KG1 (cell line): ENCODE measurements around the gene ARHGAP21.

Source experiments
- DNase-seq: peaks from one replicate; lab custom pipeline; 2025; lab: John Stamatoyannopoulos, UW

Gene ARHGAP21

DNA sequence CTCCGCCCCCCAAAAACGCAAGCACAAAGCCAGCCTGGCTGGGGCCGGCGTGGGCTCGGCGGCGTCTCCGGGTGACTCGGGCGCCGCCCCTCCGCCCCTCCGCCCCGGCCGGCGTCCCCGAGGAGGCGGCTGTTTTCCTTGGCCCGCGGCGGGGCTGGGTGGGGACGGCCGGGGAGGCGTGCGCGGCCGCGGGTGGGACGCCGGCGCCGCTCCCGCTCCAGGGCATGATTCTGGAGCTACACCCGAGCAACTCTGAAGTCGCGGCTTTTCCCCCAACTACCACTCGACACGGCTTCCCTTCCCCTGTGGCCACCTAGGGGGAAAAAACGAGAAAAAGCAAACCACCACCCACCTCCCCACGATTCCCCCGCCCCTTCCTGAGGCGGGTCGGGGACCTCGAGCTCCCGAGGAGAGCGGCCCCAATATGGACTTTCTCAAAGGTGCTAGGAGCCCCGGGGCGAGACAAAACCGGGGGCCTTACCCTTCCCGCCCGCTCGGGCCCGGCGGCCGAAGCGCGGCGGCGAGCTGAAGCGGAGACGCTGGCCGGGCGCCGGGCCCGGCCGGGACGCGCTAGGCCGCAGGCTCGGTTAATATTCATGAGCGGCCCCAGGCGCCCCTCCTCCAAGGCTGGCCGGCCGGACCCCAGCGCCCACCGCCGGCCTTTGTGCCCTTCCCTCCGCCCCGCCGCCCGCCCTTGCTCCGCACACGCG lies 856 bp downstream of the ARHGAP21 start:
- no peak for DNase-seq

- DNase-seq = no peak
These were observed 1.5 kb downstream of the ARHGAP21 start for GRCh38 chr10:24722131-24722675.

DNA sequence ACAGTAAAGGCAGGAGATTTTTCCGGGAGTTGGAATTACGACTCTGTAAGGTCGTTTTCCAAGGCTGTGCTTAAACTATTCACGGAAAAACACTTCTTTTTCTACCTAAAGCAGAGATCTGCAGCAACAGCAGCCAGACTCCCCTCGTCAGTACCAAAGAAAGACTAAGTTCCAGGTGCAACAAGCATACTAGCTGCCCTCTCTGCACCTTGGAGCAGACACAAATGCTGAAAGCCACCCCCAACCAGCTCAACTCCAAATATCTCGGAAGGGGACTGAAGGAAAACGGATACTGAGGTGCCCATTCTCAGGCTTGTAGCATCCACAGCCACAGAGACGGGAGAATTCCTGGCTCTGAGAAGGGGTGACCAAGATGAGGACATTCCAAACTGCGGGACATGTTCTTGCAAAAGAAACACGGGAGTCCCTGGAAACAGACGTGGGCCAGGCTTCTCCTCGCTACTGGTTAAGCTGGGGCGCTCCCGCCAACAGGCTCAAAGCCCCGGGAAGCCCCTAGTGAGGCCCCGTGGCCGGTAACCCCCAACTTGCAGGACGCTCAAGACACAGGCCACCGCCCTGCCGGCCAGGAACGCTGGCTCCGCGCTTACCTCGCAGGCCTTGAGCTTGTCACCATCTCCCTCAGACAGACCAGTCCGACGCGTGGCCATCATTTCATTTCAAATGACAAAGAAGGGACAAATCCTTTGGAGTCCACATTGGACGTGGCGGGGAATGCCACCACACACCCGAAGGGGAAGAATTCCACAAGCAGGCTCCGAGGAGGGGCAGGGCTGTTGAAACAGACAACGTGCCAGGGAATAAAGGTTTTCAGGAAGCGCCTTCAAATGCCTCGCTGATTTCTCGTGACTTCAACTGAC lies 2.2 kb downstream of the ARHGAP21 start:
- no peak for DNase-seq

- no peak for DNase-seq
These were observed 3.6 kb downstream of the ARHGAP21 start for GRCh38 chr10:24720096-24720495.

DNA sequence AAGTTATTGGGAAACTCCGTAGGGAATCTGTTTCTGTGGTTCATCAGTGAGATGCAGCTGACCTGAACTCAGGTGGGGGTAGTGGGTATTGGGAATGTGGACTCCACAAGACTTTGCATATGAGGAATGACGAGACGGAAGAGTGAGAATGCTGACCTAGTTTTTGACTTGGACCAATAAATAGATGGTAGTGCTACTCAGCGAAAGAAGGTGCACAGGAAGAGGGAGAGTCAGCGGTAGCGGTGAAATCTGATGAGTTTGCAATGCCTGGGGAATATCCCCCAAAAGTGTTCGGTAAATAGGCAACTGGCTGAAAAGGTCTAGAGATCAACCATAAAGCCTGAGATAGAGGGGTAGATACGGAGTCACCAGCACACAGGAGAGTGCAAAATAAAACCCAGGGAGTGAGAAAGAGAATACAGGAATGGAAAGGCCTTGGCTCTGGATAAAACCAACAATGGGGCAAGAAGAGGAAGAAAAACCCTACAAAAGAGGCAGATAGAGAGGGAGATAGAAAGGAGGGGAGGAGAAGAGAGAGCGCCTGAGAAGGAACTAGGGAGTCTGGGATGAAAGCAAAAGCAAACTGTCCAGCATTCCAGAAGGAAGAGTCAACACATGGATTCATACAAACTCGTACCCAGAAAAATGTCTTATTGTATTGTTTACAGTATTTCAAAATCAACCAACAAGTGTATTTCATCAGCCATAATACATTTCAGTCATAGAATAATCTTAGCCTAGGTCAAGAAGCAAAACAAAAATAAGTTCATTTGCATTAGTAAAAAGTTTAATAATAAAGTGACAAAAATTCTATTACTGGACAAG lies 5.4 kb downstream of the ARHGAP21 start:
- no peak for DNase-seq

DNA sequence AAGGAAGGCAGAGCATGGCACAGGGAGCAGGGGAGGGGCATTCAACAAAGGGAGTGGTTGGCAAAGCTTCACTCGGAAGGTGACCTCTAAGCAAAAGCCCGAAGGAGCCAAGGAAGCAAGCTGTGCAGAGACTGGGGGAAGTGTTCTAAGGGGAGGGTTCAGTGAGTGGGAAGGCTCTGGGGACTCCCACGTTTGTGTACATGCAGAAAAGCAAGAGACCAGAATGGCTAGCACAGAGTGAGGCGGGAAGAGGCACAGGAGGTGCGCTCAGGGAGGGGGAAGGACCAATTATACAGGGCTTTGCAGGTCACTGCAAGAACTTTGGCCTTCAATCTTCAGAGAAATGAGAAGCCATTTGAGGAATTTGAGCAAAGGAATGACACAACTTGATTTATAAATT lies 7.4 kb downstream of the ARHGAP21 start:
- no peak for DNase-seq

GRCh38 chr10:24715246-24715769 lies 8.4 kb downstream of the ARHGAP21 start:
- no peak for DNase-seq

- DNase-seq = no peak
These were observed 10.6 kb downstream of the ARHGAP21 start for GRCh38 chr10:24713086-24713485.

- no peak for DNase-seq
These were observed 12.2 kb downstream of the ARHGAP21 start for GRCh38 chr10:24711465-24711864.

- DNase-seq = no peak
These were observed 15.6 kb downstream of the ARHGAP21 start for GRCh38 chr10:24708081-24708480.

GRCh38 chr10:24707445-24707844 lies 16.2 kb downstream of the ARHGAP21 start:
- no peak for DNase-seq

DNA sequence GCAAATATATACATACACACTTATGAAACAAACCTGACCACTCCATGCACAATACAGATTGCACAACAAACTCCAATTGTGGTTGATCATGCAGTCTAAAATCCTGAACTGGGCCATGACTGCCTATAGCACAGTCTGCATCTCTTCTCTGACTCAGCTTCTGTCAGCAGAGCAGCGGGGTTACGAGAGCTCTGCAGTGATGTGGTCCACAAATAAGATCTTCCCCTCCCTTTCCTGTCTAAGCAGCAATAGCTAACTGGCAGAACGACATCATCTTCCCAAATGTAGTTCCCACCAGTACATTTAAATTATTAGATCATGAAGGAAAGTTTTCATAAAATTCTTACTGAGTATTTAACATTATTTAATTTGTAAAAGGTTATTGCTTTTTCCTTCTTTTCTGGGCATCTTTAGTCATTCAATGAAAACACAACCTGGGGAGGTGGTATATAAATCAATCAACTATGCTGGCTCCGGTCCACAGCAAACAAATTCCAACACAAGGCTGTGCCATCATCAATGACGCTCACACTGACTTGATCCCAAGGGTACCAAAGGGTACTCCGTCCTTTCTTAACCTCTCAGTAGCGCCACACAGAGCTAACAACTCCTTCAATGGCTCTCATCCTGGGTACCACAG lies 17.1 kb downstream of the ARHGAP21 start:
- DNase-seq = no peak

- no peak for DNase-seq
These were observed 20.0 kb downstream of the ARHGAP21 start for GRCh38 chr10:24703700-24704099.

- DNase-seq = no peak
These were observed 22.2 kb downstream of the ARHGAP21 start for GRCh38 chr10:24701447-24701846.

DNA sequence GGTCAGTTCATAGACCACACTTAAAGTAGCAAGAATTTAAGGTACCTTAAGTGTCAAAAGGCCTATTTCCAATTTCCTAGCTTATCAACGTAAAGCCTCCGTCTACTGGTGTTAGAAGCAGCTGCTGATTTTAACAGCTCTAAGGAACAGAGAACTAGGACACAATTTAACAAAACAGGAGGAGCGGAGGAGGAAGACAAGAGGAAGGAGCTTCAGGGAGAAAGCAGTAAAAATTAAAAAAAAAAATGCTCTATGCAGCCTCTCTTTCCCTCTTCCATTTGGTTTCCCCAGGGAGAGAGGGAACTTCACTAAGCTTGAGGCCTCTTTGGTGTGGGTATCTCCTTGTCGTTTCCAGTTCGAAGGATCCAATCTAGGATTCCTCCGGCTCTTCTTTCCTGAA lies 22.7 kb downstream of the ARHGAP21 start:
- DNase-seq = no peak

GRCh38 chr10:24698270-24698669 lies 25.4 kb downstream of the ARHGAP21 start:
- no peak for DNase-seq

- no peak for DNase-seq
These were observed 26.6 kb downstream of the ARHGAP21 start for GRCh38 chr10:24697080-24697479.

DNA sequence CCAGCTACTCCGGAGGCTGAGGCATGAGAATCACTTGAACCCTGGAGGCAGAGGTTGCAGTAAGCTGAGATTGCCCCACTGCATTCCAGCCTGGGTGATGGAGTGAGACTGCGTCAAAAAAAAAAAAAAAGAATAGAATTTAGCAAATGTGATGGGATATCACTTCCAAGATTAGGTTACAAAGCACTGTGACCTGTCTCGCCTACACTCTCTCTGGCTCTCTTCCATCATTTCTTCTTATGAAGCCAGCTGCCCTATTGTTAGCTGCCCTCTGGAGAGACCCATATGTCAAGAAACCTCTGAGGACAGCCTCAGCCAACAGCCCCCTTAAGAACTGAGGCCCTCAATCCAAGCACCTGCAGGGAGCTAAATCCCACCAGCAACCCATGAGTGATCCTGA lies 28.2 kb downstream of the ARHGAP21 start:
- DNase-seq = no peak

DNA sequence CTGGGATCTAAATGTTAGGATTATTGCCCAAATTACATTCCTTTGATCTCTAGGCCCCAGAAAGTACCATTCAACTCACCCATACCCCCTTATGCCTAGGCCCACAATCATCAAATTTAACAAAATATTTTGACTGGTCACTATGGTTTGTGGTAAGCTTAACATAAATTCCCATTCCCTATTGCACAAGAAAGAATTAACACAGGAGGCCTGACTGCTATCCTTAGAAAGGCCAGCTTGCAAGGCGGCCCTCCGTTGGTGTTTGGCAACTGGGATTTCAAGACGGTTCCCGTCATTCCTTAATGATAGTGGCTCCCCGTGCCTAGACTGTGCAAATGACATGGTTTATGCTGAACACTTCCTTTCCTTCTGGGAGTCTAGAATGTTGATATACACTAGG lies 29.6 kb downstream of the ARHGAP21 start:
- DNase-seq = no peak

DNA sequence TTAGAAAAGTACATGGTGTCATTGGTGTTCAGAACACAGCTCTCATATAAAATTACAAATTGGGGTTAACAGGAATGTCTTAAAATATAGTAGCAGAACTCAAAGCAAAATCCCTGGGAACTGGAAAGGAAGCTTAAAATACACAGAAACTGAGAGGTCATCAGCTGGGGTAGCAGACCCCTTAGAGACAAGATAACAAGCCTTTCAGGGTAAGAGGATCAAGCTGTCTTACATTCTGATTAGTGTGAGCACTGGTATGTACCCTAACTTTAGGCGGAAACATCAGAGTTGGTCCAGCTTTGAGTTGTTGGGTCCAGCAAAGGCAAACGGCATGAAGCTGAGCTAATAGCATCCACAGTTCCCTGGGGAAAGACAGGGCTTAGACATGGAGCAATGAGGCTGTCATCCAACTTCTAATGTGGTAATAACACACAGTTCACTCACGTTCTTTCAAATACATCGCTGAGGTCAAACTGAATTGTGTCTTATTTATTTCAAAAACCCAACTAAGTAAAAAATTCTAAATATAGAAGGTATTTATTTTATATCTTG lies 32.6 kb downstream of the ARHGAP21 start:
- no peak for DNase-seq

DNA sequence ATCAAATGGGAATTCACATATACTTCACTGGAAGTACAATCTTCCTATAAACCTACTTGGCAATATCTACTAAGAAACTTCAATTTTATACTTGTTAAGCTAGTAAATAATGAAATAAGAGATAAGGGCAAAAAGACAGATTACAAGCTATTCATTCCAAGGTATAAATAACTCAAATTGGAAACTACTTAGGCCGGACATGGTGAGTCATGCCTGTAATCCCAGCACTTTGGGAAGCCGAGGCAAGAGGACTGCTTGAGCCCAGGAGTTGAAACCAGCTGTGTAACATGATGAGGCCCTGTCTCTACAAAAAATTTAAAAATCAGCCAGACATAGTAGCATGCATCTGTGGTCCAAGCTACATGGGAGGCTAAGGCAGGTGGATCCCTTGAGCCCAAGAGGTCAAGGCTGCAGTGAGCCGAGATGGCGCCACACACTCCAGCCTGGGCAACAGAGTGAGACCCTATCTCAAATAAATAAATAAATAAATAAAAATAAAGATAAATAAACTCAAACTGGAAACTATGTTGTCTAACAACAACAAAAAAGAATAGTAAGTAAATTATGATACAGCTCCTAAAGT lies 37.6 kb downstream of the ARHGAP21 start:
- no peak for DNase-seq
